Raji (cell line): ENCODE results near the gene AZIN2.

Experiments used
- POLR2A ChIP-seq: IDR thresholded peaks from 2 replicates; pipeline ENCODE4 v1.6.1; 2011; ENCODE audit warnings: low read depth, low read length, control low read depth; ENCODE audit not compliant: insufficient read depth

The AZIN2 gene

GRCh38 chr1:33080885-33081553 lies at the start of gene AZIN2:
TSS of gene AZIN2 (plus strand) at chr1:33081153. CDS start at chr1:33082250, 1,097 bp downstream.
- TF ChIP-seq POLR2A = peak; percentile 64

- no peak for TF ChIP-seq POLR2A
Measured at GRCh38 chr1:33031506-33031905, 49.4 kb upstream of the AZIN2 start.

DNA sequence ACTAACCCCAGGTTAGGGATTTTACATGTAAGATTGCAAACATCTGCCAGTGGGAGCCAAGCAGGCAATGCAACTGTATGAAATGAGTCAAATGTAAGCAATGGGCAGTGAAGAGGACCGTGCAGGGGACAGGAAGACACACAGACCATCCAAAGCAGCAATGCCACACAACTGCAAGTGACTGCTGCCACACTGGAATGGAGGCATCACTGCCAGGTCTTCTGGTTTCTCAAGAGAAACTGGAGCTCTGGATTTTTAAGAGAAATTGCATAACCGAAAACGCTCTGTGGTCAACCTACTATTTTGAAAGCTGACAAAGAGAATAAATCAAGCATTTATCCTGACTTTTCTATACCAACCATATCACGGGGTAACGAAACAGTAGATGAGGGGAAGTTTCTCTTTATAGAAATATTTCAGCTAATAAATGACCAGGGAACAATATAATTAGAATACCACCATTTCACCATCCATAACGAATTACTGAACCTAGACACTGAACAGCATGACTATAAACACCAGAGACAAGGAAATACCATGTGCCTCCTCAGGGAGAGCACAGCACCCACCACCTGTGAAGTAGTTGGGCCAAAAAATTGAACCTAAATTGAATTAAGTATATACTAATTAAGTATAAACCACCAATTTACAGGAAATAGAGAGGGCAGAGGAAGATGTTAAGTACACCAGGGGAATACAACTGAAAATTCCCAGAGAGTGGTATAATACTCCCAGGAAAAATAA lies 48.7 kb upstream of the AZIN2 start:
- no peak for TF ChIP-seq POLR2A

GRCh38 chr1:33036051-33036525 lies 44.9 kb upstream of the AZIN2 start:
- TF ChIP-seq POLR2A = no peak

GRCh38 chr1:33036526-33037503 lies 44.1 kb upstream of the AZIN2 start, which contains the start of gene AK2:
TSS of gene AK2 (minus strand) at chr1:33036883. CDS start at chr1:33036828, 55 bp downstream.
- TF ChIP-seq POLR2A = peak; percentile 74

DNA sequence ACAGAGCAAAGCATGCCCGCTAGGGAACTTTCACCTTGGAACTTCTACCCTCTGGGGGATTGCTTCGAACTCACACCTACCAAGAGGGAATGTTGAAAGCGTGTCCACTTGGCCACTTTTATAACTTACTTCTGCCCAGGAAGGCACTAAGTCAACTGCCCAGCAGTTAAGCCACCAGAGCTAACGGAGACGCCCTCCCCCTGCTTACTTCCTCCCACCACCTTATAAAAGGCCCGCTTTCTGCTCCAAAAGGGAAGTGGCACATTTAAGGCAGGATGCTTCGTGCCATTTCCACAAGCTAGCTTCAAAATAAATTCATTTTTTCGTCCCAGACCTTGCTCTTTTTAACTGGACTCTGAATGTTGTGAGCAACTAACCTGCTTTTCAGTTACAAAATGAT lies 41.1 kb upstream of the AZIN2 start:
- TF ChIP-seq POLR2A = no peak

DNA sequence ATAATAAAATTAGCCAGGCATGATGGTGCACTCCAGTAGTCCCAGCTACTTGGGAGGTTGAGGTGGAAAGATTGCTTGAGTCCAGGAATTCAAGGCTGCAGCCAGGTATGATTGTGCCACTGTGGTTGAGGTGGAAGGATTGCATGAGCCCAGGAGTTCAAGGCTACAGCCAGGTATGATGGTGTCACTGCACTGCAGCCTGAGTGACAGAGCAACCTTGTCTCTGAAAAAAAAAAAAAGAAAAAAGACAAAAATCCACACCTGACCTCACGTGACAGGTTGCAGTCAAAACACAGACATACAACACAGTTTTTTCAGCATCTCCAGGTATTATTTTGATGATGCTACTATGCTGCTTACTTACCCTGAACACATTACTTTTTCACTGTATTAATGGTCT lies 39.9 kb upstream of the AZIN2 start:
- TF ChIP-seq POLR2A = no peak

DNA sequence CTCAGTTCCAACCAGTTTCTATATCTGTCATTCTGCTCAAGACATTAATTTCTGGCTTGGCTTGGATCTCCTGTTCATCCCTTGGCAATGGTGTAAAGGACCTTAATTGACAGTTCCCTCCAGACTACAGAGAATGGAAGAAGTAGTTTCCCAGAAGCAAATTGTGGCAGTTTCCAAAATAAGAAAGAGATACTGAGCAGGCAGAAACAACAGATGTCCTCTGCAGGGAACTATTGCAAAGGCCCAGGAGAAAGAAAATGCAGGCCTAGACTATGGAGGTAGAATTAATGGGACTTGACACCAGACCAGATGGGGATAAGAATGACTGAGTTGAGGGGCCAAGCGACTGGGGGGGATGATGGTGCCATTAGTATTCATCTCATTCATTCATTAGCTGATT lies 38.1 kb upstream of the AZIN2 start:
- no peak for TF ChIP-seq POLR2A

GRCh38 chr1:33043267-33044092 lies 37.5 kb upstream of the AZIN2 start:
- no peak for TF ChIP-seq POLR2A

GRCh38 chr1:33045246-33045645 lies 35.7 kb upstream of the AZIN2 start:
- no peak for TF ChIP-seq POLR2A

DNA sequence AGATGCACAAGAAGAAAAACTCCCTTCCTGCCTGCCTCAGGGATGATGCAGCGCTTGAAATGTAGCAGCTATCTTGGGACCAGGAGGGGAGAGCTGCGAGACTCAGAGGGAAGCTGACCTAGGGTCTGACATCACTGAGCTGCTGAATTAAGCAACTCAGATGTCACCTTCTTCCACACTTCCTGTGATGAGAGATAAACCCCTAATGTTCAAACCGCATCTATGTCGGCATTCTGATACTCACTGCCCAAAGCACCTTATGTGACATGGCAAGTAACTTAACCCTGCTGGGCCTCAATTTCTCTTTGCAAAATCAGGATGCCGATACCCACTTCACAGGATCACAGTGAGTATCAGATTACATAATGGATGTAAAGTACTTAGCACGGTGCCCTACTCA lies 35.1 kb upstream of the AZIN2 start:
- TF ChIP-seq POLR2A = no peak

- TF ChIP-seq POLR2A = no peak
Measured at GRCh38 chr1:33047290-33047689, 33.7 kb upstream of the AZIN2 start.

DNA sequence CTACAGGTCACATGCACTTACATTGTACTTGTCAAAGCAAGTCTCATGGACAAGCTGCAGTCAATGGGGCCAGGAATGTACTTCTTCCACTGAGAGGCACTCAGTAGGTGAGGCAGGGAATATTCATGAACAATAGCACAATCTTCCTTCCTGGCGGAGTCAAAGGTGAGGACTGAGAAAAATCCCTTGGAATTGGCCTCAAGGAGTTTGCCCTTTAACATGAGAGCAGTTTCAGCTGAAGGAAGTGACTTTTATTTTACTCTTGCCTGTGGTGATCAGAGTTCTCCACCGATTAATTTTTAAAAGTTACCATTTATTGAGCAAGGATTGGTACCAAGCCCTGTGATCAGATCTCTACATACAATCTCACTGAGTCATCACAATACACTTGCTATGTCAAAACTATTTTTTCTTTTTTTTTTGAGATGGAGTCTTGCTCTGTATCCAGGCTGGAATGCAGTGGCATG lies 33.1 kb upstream of the AZIN2 start:
- no peak for TF ChIP-seq POLR2A

GRCh38 chr1:33048426-33048825 lies 32.5 kb upstream of the AZIN2 start:
- TF ChIP-seq POLR2A = no peak
